Adipose tissue (tissue), 3 donors: Measurements from ENCODE around the gene SAV1. TPM values are rescaled to one million over a fixed set of nuclear protein-coding genes. Genes with fewer than 3 reads are reported as not detected.

Source experiments
- polyA plus RNA-seq, 3 donors: library from polyadenylated mRNA; stranded (reverse); fragments of 200-250 nt; gene quantifications; one replicate each; pipeline ENCODE4 v1.2.3, GENCODE V29; 2013
- donor health status: healthy with polysubstance abuse.
- donor health status: Bipolar disorder and iron deficiency.
- donor health status: healthy.

SAV1 gene
- polyA plus RNA-seq, 3 donors: 21.5 to 39.7 (median 36.7) TPM

Other genes starting within 250 kb of the SAV1 start
- gene MAP4K5, start 135.7 kb downstream of the SAV1 start, polyA plus RNA-seq: 10 to 100 TPM; 13.0 to 23.6 (median 20.6) TPM
- 1 to 10 TPM; 1.6 to 4.1 (median 2.9) TPM for gene ATL1, start 108.2 kb downstream of the SAV1 start, polyA plus RNA-seq
- 1 to 10 TPM; 2.6 to 8.2 (median 6.4) TPM for gene NIN, start 162.9 kb upstream of the SAV1 start, polyA plus RNA-seq
- gene ABHD12B, start 203.7 kb upstream of the SAV1 start, polyA plus RNA-seq: under 1 TPM in 1 of 3 donors, not detected in 2; 0.16 TPM